ENCODE measurements around the gene PPP1R1C. TPM values are rescaled to one million over a fixed set of nuclear protein-coding genes. Genes with fewer than 3 reads are reported as not detected.

The PPP1R1C gene
- total RNA-seq, 1 experiment from 2014 or later: 4.0 TPM

- Mint-ChIP-seq H3K9me3 (no peaks in the 10 kb centered on the region), H3K4me1 (peaks cover 0 to 7% of the 10 kb centered on the region in 2 experiments; a peak in 1 of 4 replicates), H3K4me3 (no peak overlapping the region), H3K36me3 (ENCODE audit: insufficient read depth in 1 of 3, low read depth in 3 of 3) (no peaks in the 10 kb centered on the region), H3K27ac (no peak overlapping the region), H3K27me3 (ENCODE audit: low read depth) (no peaks in the 10 kb centered on the region)
- Histone ChIP-seq H3K23me2 (ENCODE audit: insufficient read length, low read depth, low read length, poor library complexity, severe bottlenecking) (no peaks in the 10 kb centered on the region), H3K27me3 (ENCODE audit: insufficient read depth, low read length) (no peaks in the 10 kb centered on the region), H2BK5ac (ENCODE audit: insufficient read length, low read length) (no peak overlapping the region), H2AFZ (ENCODE audit: low read length) (no peak overlapping the region), H4K20me1 (ENCODE audit: control insufficient read depth, insufficient read depth, insufficient read length) (no peaks in the 10 kb centered on the region), H2AK5ac (ENCODE audit: insufficient read length, low read length) (no peak overlapping the region), H3K9ac (ENCODE audit: extremely low read depth, insufficient read length, low read length) (no peak overlapping the region), H4K5ac (ENCODE audit: insufficient read length, low read depth, low read length) (no peak overlapping the region), H4K8ac (replicated peaks; ENCODE audit: insufficient read length, low read depth, low read length) (no peak overlapping the region), H3K14ac (ENCODE audit: insufficient read depth, low read length) (no peak overlapping the region), H2BK20ac (ENCODE audit: low read depth, low read length, poor library complexity, severe bottlenecking) (no peak overlapping the region), H2BK12ac (ENCODE audit: insufficient read length, low read depth, low read length) (no peak overlapping the region), H3K4ac (ENCODE audit: low read depth, low read length) (no peak overlapping the region), H3K27ac (ENCODE audit: insufficient read length, low read depth, low read length) (no peak overlapping the region), H4K91ac (ENCODE audit: insufficient read length, low read depth, low read length) (no peak overlapping the region), H3K4me1 (ENCODE audit: insufficient read depth, low read length) (no peaks in the 10 kb centered on the region; the same call in 1 of the 2 replicates), H2BK120ac (ENCODE audit: low read depth, low read length, poor library complexity, severe bottlenecking) (no peak overlapping the region), H3K79me2 (ENCODE audit: insufficient read depth, low read length) (no peaks in the 10 kb centered on the region), H3K4me2 (ENCODE audit: insufficient read depth, insufficient read length, low read length) (no peak overlapping the region), H3K18ac (ENCODE audit: insufficient read length, low read depth, low read length) (no peak overlapping the region), H3K9me3 (ENCODE audit: control insufficient read depth, low read depth, low read length) (no peaks in the 10 kb centered on the region), H3T11ph (ENCODE audit: low read length) (no peak overlapping the region), H3K79me1 (ENCODE audit: insufficient read depth, low read depth, low read length, poor library complexity, severe bottlenecking) (no peaks in the 10 kb centered on the region), H3K23ac (ENCODE audit: insufficient read length, low read depth, low read length) (no peak overlapping the region), H2BK15ac (ENCODE audit: low read depth, low read length) (no peak overlapping the region), H3K56ac (ENCODE audit: insufficient read length, low read depth, low read length) (no peak overlapping the region)
- TF ChIP-seq CTCF (conservative IDR thresholded peaks at IDR 0.05): no peak
- no peak for DNase-seq
- no CpG with 5 or more reads among the region's 1 CpG for WGBS (ENCODE audit: extremely low coverage, insufficient read length, low lambda C conversion rate)
Measured at GRCh38 chr2:181946444-181947127, 39.1 kb upstream of the PPP1R1C start.
